MCF 10A (cell line): ENCODE measurements around the gene LRRC41. TPM values are rescaled to one million over a fixed set of nuclear protein-coding genes. Genes with fewer than 3 reads are reported as not detected.
A peak's percentile ranks its signal among the peaks of the same experiment; 100 is the strongest.

Experiments
- Bru-seq: library from RNA; stranded (reverse); fragments of 400-500 nt; gene quantifications from one replicate; lab custom pipeline; 2021; lab: Mats Ljungman, UMichigan
- BruChase-seq, 2 experiments: library from RNA; stranded (reverse); fragments of 400-500 nt; gene quantifications; one replicate each; lab custom pipeline; 2021; lab: Mats Ljungman, UMichigan
- BruUV-seq: library from RNA; stranded (reverse); fragments of 400-500 nt; replicated peaks from 2 replicates; lab custom pipeline; 2021; lab: Mats Ljungman, UMichigan
- CTCF ChIA-PET: fragments of 300-600 bp; sonication (Branson Sonifier 250); formaldehyde crosslinking; extraction: SDS; loops from one replicate; lab custom pipeline; 2021; ENCODE audit warnings: antibody characterized with exemption, inconsistent platforms; lab: Yijun Ruan, JAX
- POLR2A ChIA-PET: fragments of 300-600, 350-650 bp; sonication (Branson Sonifier 250); formaldehyde crosslinking; extraction: SDS; loops from one replicate; lab custom pipeline; 2020; ENCODE audit warnings: antibody characterized with exemption, inconsistent platforms; lab: Yijun Ruan, JAX
- DNase-seq: peaks from one replicate; pipeline ENCODE4 v3.0.0-alpha.2; 2018; ENCODE audit not compliant: unreplicated experiment
- H3K27ac Mint-ChIP-seq: one replicate; pipeline ENCODE4 v1.8.0; 2022; ENCODE audit warnings: mild to moderate bottlenecking, low read depth, mixed read lengths; ENCODE audit not compliant: unreplicated experiment
- H3K27me3 Mint-ChIP-seq: one replicate; pipeline ENCODE4 v1.8.0; 2022; ENCODE audit warnings: mixed read lengths; ENCODE audit not compliant: insufficient read depth, unreplicated experiment
- H3K36me3 Mint-ChIP-seq: one replicate; pipeline ENCODE4 v1.8.0; 2022; ENCODE audit warnings: mild to moderate bottlenecking, moderate library complexity, mixed read lengths; ENCODE audit not compliant: insufficient read depth, unreplicated experiment
- H3K4me1 Mint-ChIP-seq: one replicate; pipeline ENCODE4 v1.8.0; 2022; ENCODE audit warnings: mixed read lengths; ENCODE audit not compliant: insufficient read depth, unreplicated experiment
- H3K4me3 Mint-ChIP-seq: one replicate; pipeline ENCODE4 v1.8.0; 2022; ENCODE audit warnings: mild to moderate bottlenecking, moderate library complexity, mixed read lengths; ENCODE audit not compliant: unreplicated experiment
- H3K9me3 Mint-ChIP-seq: one replicate; pipeline ENCODE4 v1.8.0; 2022; ENCODE audit warnings: mixed read lengths; ENCODE audit not compliant: unreplicated experiment
- intact Hi-C: fragments of 100-400 bp; cut with micrococcal nuclease; formaldehyde crosslinking; loops from 2 replicates; pipeline ENCODE4 v1.14.1; 2022
- long read RNA-seq: library from polyadenylated mRNA; stranded (forward); transcript quantifications from one replicate; pipeline ENCODE4 v2.0.0, GENCODE V29; 2022
- total RNA-seq: library from RNA; stranded (reverse); gene quantifications from 2 replicates; pipeline ENCODE4 v1.2.3, GENCODE V29; 2022
- TF ChIP-seq, protein P1 (sequence below): fragments of 200-600 bp; IDR thresholded peaks from one replicate; pipeline ENCODE4 v1.8.0; 2022; ENCODE audit warnings: antibody characterized with exemption, mild to moderate bottlenecking; ENCODE audit not compliant: unreplicated experiment

The LRRC41 gene, protein sequence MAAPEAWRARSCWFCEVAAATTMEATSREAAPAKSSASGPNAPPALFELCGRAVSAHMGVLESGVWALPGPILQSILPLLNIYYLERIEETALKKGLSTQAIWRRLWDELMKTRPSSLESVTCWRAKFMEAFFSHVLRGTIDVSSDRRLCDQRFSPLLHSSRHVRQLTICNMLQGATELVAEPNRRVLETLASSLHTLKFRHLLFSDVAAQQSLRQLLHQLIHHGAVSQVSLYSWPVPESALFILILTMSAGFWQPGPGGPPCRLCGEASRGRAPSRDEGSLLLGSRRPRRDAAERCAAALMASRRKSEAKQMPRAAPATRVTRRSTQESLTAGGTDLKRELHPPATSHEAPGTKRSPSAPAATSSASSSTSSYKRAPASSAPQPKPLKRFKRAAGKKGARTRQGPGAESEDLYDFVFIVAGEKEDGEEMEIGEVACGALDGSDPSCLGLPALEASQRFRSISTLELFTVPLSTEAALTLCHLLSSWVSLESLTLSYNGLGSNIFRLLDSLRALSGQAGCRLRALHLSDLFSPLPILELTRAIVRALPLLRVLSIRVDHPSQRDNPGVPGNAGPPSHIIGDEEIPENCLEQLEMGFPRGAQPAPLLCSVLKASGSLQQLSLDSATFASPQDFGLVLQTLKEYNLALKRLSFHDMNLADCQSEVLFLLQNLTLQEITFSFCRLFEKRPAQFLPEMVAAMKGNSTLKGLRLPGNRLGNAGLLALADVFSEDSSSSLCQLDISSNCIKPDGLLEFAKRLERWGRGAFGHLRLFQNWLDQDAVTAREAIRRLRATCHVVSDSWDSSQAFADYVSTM
- total RNA-seq, result 92.6 and 105 TPM in 2 replicates
- percentile 88 among the genes with signal in this experiment for Bru-seq, nascent RNA
- percentile 92 among the genes with signal in this experiment for BruChase-seq, experiment 1, labeled RNA remaining after a 6-hour chase
- percentile 88 among the genes with signal in this experiment for BruChase-seq, experiment 2, labeled RNA remaining after a 2-hour chase
- long read RNA-seq, full-length matches to known transcripts, result 368 of 438 reads
- long read RNA-seq, partial matches to known transcripts, result 29 of 438 reads
- long read RNA-seq, other reads (novel, unspliced or antisense), result 41 of 438 reads

DNA sequence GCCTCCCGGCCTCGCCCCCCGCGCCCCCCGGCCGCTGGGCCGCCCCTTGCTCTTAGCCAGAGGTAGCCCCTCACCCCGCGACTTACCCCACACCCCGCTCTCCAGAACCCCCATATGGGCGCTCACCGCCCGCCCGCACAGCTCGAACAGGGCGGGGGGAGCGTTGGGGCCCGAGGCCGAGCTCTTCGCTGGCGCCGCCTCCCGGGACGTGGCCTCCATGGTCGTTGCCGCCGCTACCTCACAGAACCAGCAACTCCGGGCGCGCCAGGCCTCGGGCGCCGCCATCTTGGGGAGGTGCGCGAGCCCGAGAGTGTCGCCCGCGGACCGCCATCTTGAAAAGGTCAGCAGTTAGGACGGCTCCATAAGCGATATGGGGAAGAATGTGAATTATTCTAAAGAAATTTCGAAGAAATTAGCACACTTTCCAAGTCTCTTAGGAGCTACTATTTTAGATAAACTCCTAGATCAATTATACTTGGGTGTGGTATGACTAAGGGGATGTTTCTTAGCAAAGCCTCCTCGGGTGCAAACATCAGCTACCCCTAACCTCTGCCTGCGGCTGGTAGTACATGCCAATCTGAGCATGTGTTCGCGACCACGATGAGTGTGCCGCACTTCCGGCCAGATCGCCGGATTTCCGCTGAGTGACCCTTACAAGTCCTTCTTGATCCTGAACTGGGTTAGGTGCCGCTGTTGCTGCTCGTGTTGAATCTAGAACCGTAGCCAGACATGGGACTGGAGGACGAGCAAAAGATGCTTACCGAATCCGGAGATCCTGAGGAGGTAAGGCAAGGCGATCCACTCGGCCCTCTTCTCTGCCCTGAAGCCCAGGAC is at the start of gene LRRC41, which contains the start of gene UQCRH:
Gene LRRC41, minus strand, starts transcription at position 579 of the 834 bp plus-strand sequence. Its CDS starts 294 bp downstream, at position 285.
Gene UQCRH, plus strand, starts transcription at position 661 of the 834 bp plus-strand sequence. Its CDS starts 69 bp downstream, at position 730.
- H3K4me1 Mint-ChIP-seq, result peaks cover 39% of the 10 kb centered on the region
- peak within 1 kb of the TSS; percentile 100 for H3K27ac Mint-ChIP-seq
- BruUV-seq, result no TSS peak
- peak within 1 kb of the TSS; percentile 99 for H3K4me3 Mint-ChIP-seq
- ChIA-PET POLR2A (interaction anchor here (0.5 to 3.5 kb wide), 40 partner anchors 8 to 720 kb away, joined by 3 to 119 read pairs (median 4); partner anchors contain the start of genes FAAH, GPBP1L1, MKNK1 and NASP), CTCF (interaction anchor here (0.5 to 1.6 kb wide), 12 partner anchors 18 to 1577 kb away, joined by 3 to 12 read pairs (median 3); partner anchors contain the start of gene NSUN4)
- TF ChIP-seq, protein P1, sequence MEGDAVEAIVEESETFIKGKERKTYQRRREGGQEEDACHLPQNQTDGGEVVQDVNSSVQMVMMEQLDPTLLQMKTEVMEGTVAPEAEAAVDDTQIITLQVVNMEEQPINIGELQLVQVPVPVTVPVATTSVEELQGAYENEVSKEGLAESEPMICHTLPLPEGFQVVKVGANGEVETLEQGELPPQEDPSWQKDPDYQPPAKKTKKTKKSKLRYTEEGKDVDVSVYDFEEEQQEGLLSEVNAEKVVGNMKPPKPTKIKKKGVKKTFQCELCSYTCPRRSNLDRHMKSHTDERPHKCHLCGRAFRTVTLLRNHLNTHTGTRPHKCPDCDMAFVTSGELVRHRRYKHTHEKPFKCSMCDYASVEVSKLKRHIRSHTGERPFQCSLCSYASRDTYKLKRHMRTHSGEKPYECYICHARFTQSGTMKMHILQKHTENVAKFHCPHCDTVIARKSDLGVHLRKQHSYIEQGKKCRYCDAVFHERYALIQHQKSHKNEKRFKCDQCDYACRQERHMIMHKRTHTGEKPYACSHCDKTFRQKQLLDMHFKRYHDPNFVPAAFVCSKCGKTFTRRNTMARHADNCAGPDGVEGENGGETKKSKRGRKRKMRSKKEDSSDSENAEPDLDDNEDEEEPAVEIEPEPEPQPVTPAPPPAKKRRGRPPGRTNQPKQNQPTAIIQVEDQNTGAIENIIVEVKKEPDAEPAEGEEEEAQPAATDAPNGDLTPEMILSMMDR, result no peak
- H3K9me3 Mint-ChIP-seq, result no peaks in the 10 kb centered on the region
- intact Hi-C loops, result loop anchor here (2.0 kb wide), 1 partner anchor 46 kb away; no protein-coding TSS in a partner anchor
- DNase-seq, result peak; percentile 96
- H3K36me3 Mint-ChIP-seq, result peaks cover 32% of the 10 kb centered on the region
- no peaks in the 10 kb centered on the region for H3K27me3 Mint-ChIP-seq

DNA sequence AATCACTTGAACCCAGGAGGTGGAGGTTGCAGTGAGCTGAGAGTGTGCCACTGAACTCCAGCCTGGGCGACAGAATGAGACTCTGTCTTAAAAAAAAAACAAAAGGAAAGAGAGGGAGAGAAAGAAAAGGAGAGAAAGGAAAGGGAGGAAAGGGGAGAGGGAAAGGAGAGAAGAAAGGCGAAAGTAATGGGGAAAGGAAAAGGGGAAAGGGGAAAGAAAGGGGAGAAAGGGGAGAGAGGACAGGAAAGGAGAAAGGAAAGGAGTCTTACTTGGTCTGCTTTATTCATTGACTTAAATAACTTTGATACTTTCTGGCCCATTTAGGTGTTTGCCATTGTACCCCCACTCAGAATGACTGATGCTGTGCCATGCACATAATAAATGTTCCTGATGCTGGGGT is 48.9 kb upstream of the LRRC41 start:
- Mint-ChIP-seq H3K27ac (no peak overlapping the region), H3K4me1 (no peaks in the 10 kb centered on the region), H3K27me3 (no peaks in the 10 kb centered on the region), H3K36me3 (peaks cover 94% of the 10 kb centered on the region), H3K9me3 (no peaks in the 10 kb centered on the region), H3K4me3 (no peak overlapping the region)
- POLR2A ChIA-PET, result interaction anchor here (0.6 kb wide), 1 partner anchor 436 kb away, joined by 4 read pairs; no protein-coding TSS in a partner anchor
- DNase-seq, result no peak
- intact Hi-C loops, result no loop called here
- CTCF ChIA-PET, result no interaction called here
- TF ChIP-seq, protein P1, result no peak
- no TSS peak for BruUV-seq

DNA sequence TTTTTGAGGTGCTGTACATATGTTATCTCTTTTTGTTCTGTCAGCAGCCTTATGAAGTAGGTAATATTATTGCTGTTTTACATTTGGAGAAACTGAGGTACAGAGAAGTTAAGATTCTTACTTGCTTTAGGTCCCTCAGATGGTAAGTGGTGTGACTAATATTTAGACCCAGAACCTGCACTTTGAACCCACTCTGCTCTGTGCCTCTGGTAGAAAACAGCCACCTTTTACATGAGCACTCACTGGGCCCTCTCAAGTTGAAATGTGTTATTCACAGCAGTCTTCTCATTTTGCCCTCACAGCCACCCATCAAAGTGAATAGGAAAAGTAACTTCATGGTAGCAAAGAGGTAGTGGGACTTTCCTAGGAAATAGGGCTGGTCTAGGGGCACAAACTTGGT is 41.9 kb upstream of the LRRC41 start:
- POLR2A ChIA-PET, result interaction anchor here (0.7 to 1.4 kb wide), 5 partner anchors 10 to 42 kb away, joined by 3 to 5 read pairs (median 3); partner anchors contain the start of genes LRRC41 and UQCRH
- intact Hi-C loops, result loop anchor here (5.0 kb wide), 1 partner anchor 163 kb away; no protein-coding TSS in a partner anchor
- CTCF ChIA-PET, result interaction anchor here (0.7 to 1.4 kb wide), 2 partner anchors 10 to 100 kb away, joined by 3 to 4 read pairs; no protein-coding TSS in a partner anchor
- Mint-ChIP-seq H3K4me1 (peaks cover 20% of the 10 kb centered on the region), H3K27me3 (no peaks in the 10 kb centered on the region), H3K4me3 (no peak overlapping the region), H3K9me3 (no peaks in the 10 kb centered on the region), H3K36me3 (peaks cover 82% of the 10 kb centered on the region), H3K27ac (no peak overlapping the region)
- no TSS peak for BruUV-seq
- DNase-seq, result no peak
- TF ChIP-seq, protein P1, result no peak
